Measurements from ENCODE around the gene ABT1. TPM values are rescaled to one million over a fixed set of nuclear protein-coding genes. Genes with fewer than 3 reads are reported as not detected.

ABT1 gene
- total and polyA plus RNA-seq, 2 experiments from 2014 or later: 25.7 to 29.1 TPM

DNA sequence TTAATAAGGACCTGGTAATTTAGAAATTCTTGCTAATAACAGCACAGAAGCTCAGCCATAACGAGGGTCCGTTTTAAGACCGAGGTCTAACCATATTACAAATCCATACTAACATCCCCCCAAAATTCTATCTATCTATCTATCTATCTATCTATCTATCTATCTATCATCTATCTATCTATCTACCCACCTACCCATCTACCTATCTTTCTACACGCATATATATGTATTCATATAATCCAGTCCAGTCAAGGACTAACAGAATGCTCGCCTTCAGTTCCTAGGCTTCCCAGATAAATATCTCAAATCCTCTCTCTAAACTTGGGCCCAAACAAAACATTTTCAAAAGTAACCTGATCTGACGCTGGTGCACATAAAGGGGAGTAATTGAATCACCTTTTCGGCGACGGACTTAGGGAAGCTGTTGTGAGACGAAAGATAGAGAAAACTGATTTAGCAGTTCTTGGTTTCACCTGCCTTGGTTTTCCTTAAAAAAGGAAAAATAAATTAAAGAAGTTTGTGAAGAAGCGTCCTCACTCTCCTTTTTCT, 44.0 kb upstream of the ABT1 start:
- Histone ChIP-seq H3K9me2 (ENCODE audit: insufficient read depth) (no peaks in the 10 kb centered on the region), H3K36me3 (ENCODE audit: insufficient read depth) (no peaks in the 10 kb centered on the region), H4K20me1 (replicated peaks; ENCODE audit: insufficient read depth) (no peaks in the 10 kb centered on the region), H2AFZ (0 out of 2 replicates have a peak overlapping the region, but pooled peaks have one; percentile 19), H3K4me1 (ENCODE audit: insufficient read depth) (no peaks in the 10 kb centered on the region), H3K79me2 (replicated peaks; ENCODE audit: insufficient read depth) (no peaks in the 10 kb centered on the region), H3K27me3 (ENCODE audit: insufficient read depth) (no peaks in the 10 kb centered on the region), H3K4me3 (peak overlapping the region; percentile 70), H3K4me2 (peak overlapping the region; percentile 71), H3F3A (replicated peaks; ENCODE audit: low read depth) (0 out of 2 replicates have a peak, but pooled peaks cover 2% of the 10 kb centered on the region), H3K27ac (ENCODE audit: low read depth) (no peak overlapping the region)
- Mint-ChIP-seq H3K4me3 (no peak overlapping the region), H3K27ac (no peak overlapping the region), H3K9me3 (peaks cover 5% of the 10 kb centered on the region; the same call in 2 of the 3 replicates), H3K27me3 (ENCODE audit: insufficient read depth, low read depth, poor library complexity) (peaks cover 26% of the 10 kb centered on the region), H3K4me1 (peaks cover 14% of the 10 kb centered on the region; the same call in 2 of the 3 replicates), H3K36me3 (ENCODE audit: low read depth) (no peaks in the 10 kb centered on the region)
- no peak for DNase-seq (ENCODE audit: low spot score)
- TF ChIP-seq EZH2phosphoT487 (IDR thresholded peaks at IDR 0.05; ENCODE audit: unreplicated experiment) (no peak), POLR2AphosphoS5 (IDR thresholded peaks at IDR 0.05; ENCODE audit: low read depth) (no peak)
- TF ChIP-seq, protein P1, sequence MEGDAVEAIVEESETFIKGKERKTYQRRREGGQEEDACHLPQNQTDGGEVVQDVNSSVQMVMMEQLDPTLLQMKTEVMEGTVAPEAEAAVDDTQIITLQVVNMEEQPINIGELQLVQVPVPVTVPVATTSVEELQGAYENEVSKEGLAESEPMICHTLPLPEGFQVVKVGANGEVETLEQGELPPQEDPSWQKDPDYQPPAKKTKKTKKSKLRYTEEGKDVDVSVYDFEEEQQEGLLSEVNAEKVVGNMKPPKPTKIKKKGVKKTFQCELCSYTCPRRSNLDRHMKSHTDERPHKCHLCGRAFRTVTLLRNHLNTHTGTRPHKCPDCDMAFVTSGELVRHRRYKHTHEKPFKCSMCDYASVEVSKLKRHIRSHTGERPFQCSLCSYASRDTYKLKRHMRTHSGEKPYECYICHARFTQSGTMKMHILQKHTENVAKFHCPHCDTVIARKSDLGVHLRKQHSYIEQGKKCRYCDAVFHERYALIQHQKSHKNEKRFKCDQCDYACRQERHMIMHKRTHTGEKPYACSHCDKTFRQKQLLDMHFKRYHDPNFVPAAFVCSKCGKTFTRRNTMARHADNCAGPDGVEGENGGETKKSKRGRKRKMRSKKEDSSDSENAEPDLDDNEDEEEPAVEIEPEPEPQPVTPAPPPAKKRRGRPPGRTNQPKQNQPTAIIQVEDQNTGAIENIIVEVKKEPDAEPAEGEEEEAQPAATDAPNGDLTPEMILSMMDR (conservative IDR thresholded peaks at IDR 0.05; ENCODE audit: low read depth in 2 of 2): no peak
- TF ChIP-seq, protein P2, sequence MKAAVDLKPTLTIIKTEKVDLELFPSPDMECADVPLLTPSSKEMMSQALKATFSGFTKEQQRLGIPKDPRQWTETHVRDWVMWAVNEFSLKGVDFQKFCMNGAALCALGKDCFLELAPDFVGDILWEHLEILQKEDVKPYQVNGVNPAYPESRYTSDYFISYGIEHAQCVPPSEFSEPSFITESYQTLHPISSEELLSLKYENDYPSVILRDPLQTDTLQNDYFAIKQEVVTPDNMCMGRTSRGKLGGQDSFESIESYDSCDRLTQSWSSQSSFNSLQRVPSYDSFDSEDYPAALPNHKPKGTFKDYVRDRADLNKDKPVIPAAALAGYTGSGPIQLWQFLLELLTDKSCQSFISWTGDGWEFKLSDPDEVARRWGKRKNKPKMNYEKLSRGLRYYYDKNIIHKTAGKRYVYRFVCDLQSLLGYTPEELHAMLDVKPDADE (IDR thresholded peaks at IDR 0.05): no peak
- ATAC-seq: no peak

DNA sequence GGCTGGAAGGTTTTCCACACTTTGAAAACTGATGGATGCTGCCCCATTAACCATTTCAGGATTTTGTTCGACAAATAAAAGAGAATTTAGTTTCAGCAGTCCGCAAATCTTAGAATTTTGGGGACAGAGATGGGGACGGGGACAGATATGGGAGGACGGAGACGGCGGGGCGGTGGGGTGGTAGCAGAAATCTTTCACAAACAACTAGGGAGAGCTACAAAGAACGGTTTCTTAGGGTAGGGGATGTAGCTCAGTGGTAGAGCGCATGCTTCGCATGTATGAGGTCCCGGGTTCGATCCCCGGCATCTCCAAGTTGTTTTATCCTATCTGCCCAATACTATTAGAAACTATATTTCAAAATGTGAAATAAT, 43.5 kb upstream of the ABT1 start:
- Histone ChIP-seq H2AFZ (0 out of 2 replicates have a peak overlapping the region, but pooled peaks have one; percentile 19), H3K27me3 (ENCODE audit: insufficient read depth) (no peaks in the 10 kb centered on the region), H3K4me3 (peak overlapping the region; percentile 70), H3F3A (replicated peaks; ENCODE audit: low read depth) (0 out of 2 replicates have a peak, but pooled peaks cover 2% of the 10 kb centered on the region), H3K9me2 (ENCODE audit: insufficient read depth) (no peaks in the 10 kb centered on the region), H3K27ac (ENCODE audit: low read depth) (no peak overlapping the region), H3K36me3 (ENCODE audit: insufficient read depth) (no peaks in the 10 kb centered on the region), H3K79me2 (replicated peaks; ENCODE audit: insufficient read depth) (no peaks in the 10 kb centered on the region), H3K4me1 (ENCODE audit: insufficient read depth) (no peaks in the 10 kb centered on the region), H3K4me2 (peak overlapping the region; percentile 83), H4K20me1 (replicated peaks; ENCODE audit: insufficient read depth) (no peaks in the 10 kb centered on the region)
- TF ChIP-seq ZNF331 (CRISPR knock-in tag; IDR thresholded peaks at IDR 0.05; ENCODE audit: low read depth) (no peak), CREB1 (CRISPR knock-in tag; IDR thresholded peaks at IDR 0.05; ENCODE audit: low read depth) (no peak)
- H3K36me3 Mint-ChIP-seq (ENCODE audit: low read depth): no peaks in the 10 kb centered on the region
- peaks cover 14% of the 10 kb centered on the region; the same call in 2 of the 3 replicates for H3K4me1 Mint-ChIP-seq
- peak; percentile 82 for DNase-seq (ENCODE audit: low spot score)
- H3K9me3 Mint-ChIP-seq: peaks cover 5% of the 10 kb centered on the region; the same call in 2 of the 3 replicates
- ATAC-seq: peak; percentile 9
- no peak overlapping the region for H3K27ac Mint-ChIP-seq
- H3K27me3 Mint-ChIP-seq (ENCODE audit: insufficient read depth, low read depth, poor library complexity): peaks cover 26% of the 10 kb centered on the region
- H3K4me3 Mint-ChIP-seq: no peak overlapping the region
